ENCODE measurements around the gene CXorf58.
"Not testable (repeated sequence)": the region's sequence is repeated elsewhere in the genome, so short reads cannot be mapped to it uniquely, and the experiment has no call there.

The CXorf58 gene

DNA sequence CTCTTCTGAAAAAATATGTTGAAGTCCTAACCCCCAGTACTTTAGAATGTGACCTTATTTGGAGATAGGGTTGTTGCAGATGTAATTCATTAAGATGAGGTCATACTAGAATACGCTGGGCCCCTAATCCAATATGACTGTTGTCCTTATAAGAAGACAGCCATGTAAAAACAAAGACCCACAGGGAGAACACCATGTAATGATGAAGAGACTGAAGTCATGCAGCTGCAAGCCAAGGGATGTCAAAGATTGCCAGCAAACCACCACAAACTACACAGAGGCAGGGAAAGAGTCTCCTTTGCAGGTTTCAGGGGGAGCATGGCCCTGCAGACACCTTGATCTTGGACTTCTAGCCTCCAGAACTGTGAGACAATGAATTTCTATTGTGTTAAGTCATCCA lies 37.4 kb downstream of the CXorf58 start:
- no peak for TF ChIP-seq POU2F2 (IDR thresholded peaks at IDR 0.05; ENCODE audit: low read depth, low read length)
- no peak for DNase-seq (ENCODE audit: insufficient read length, low spot score)
- FAIRE-seq: no peak

DNA sequence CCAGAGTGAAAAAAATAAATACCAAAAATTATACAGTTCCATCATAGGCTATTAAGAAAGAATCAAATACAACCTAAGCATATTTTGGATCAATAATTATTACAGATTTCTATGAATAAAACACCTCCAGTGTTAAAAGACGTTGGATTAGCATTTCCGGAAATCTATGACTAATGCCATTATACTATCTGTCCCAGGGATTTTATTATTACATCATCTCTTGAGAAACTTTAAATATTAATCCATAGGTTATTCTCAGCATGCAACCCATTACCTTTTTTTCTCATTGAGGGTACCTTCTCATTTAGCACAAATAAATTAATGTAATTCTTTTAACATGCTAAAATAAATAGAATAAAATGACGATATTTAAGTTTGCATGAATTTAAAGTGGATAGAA lies 44.6 kb downstream of the CXorf58 start:
- no peak for FAIRE-seq
- no peak for DNase-seq (ENCODE audit: insufficient read length, low spot score)
- TF ChIP-seq SPI1 (IDR thresholded peaks at IDR 0.05; ENCODE audit: low read depth, low read length): no peak

DNA sequence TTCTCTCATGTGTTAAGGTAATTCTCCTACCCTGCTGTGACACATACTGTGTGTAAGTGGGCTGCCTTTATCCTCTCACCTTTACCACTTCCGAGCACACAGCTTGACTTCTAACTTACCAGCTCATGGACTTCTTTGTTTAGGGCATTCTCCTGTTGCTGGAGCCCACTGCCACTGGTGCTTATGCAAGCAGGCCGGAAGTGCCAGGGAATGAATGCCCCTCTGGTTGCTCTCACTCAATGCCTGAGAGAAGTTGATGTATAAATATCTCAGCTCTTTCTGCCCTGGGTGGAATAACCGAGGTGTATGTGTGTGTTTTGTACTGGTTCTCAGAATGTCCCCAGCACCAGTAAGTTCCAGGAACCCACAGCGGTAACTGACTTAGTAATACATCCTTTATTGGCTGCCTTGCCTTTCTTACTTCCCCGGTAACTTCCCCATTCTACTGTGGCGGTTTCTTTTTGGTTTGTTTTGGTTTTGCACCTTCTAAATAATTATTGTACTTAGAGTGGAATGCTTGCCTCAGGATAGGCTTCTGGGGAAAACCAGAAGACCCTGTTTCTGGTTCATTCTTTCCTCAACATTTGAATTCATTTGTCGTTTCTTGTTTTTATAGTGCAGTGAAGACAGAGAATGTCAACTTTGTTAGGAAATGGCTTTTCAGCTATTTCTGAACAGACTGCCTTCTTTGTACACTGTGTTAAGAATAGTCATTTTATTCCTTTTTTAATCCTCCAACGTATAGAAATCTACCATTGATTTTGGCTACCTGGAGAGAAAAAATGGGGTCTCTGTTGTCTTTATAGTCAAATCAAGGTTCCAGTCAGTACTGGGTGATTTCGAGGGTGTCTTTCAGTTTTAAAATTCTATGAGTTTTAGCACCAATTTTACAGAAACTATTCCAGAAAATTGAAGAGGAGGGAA lies 45.4 kb downstream of the CXorf58 start:
- DNase-seq (ENCODE audit: insufficient read length, low spot score): peak; percentile 25
- peak; percentile 93 for FAIRE-seq
- TF ChIP-seq SPI1 (IDR thresholded peaks at IDR 0.05; ENCODE audit: low read depth, low read length) (no peak), POU2F2 (IDR thresholded peaks at IDR 0.05; ENCODE audit: low read depth, low read length) (no peak), PAX5 (IDR thresholded peaks at IDR 0.05; ENCODE audit: insufficient read depth, low read length, severe bottlenecking) (no peak), POLR2AphosphoS5 (IDR thresholded peaks at IDR 0.05; ENCODE audit: low read depth, low read length) (no peak), POLR2A (IDR thresholded peaks at IDR 0.05; ENCODE audit: low read depth, low read length) (no peak), TAF1 (IDR thresholded peaks at IDR 0.05; ENCODE audit: low read depth, low read length) (no peak)

DNA sequence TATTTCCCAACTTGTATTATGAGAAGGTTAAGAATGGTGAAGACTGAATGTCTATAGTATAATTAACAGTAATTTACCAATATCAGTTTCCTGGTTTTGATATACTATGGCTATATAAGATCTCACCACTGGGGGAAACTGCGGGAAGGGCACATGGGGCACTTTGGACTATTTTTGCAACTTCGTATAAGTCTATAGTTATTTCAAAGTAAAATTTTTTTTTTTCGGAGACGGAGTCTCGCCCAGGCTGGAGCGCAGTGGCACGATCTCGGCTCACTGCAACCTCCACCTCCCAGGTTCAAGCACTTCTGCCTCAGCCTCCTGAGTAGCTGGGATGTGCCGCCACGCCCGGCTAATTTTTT lies 46.1 kb downstream of the CXorf58 start:
- FAIRE-seq (no peak), DNase-seq (ENCODE audit: insufficient read length, low spot score) (no peak)
- TF ChIP-seq POU2F2 (IDR thresholded peaks at IDR 0.05; ENCODE audit: low read depth, low read length) (no peak), PAX5 (IDR thresholded peaks at IDR 0.05; ENCODE audit: insufficient read depth, low read length, severe bottlenecking) (no peak), TAF1 (IDR thresholded peaks at IDR 0.05; ENCODE audit: low read depth, low read length) (no peak), POLR2A (IDR thresholded peaks at IDR 0.05; ENCODE audit: low read depth, low read length) (no peak), SPI1 (IDR thresholded peaks at IDR 0.05; ENCODE audit: low read depth, low read length) (no peak), POLR2AphosphoS5 (IDR thresholded peaks at IDR 0.05; ENCODE audit: low read depth, low read length) (no peak)

DNA sequence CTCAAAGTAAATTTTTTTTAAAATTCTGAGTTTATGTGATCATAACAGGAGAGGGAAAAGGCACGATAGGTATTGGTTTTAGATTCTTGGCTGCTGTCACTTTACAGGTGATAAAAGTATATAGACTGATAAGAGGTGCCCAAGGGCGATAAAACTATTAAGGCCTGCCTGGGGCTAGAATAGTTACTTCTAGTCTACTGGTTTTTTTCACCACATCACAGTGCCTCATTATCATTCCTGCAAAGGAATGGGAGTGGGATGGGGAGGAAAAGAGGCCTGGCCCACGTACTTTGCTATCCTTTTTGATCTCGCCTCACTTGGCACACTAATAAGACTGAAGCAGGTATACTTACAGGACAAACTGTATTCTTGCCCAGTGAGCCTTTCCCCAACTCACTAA lies 46.6 kb downstream of the CXorf58 start:
- FAIRE-seq (no peak), DNase-seq (ENCODE audit: insufficient read length, low spot score) (no peak)
- TF ChIP-seq SPI1 (IDR thresholded peaks at IDR 0.05; ENCODE audit: low read depth, low read length) (no peak), POLR2AphosphoS5 (IDR thresholded peaks at IDR 0.05; ENCODE audit: low read depth, low read length) (no peak)

DNA sequence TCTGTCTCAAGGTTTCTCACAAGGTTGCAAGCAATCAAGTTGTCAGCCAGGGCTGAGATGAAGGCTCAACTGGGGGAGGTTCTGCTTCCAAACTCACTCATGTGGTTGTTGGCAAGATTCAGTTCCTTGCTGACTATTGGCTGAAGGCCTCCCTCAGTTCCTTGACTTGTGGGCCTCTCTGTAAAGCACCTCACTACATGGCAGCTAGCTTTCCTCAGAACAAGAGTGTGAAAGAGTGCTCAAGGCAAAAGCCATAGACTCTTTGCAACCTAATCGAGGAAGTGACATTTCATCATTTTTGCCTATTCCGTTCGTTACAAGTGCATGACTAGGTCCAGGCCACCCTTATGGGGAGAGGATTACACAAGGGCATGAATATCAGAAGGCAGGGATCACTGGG lies 52.0 kb downstream of the CXorf58 start:
- DNase-seq (ENCODE audit: insufficient read length, low spot score) (no peak), FAIRE-seq (peak; percentile 72)
- TF ChIP-seq SPI1 (IDR thresholded peaks at IDR 0.05; ENCODE audit: low read depth, low read length): no peak

DNA sequence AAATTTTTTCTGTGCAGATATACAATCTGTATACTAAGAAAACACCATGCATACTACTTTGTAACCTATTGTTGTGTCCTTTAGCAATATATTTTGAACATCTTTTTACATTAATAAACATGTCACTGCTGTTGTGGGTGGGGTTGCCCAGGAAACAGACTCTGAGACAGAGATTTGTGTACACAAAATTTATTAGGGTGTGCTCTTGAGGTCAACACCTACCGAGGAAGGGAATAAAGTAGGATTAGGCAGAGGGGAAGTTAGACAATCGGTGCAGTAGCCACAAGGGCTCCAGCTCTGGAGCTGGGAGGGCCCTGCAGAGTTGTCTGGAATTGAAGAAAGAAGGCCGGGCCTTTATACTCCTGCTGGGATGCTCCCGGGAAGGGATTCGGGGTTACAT lies 56.4 kb downstream of the CXorf58 start:
- TF ChIP-seq POLR2A (IDR thresholded peaks at IDR 0.05; ENCODE audit: low read depth, low read length) (no peak), PAX5 (IDR thresholded peaks at IDR 0.05; ENCODE audit: insufficient read depth, low read length, severe bottlenecking) (no peak), POLR2AphosphoS5 (IDR thresholded peaks at IDR 0.05; ENCODE audit: low read depth, low read length) (no peak), POU2F2 (IDR thresholded peaks at IDR 0.05; ENCODE audit: low read depth, low read length) (no peak), TAF1 (IDR thresholded peaks at IDR 0.05; ENCODE audit: low read depth, low read length) (no peak), SPI1 (IDR thresholded peaks at IDR 0.05; ENCODE audit: low read depth, low read length) (no peak)
- no peak for FAIRE-seq
- DNase-seq (ENCODE audit: insufficient read length, low spot score): no peak

DNA sequence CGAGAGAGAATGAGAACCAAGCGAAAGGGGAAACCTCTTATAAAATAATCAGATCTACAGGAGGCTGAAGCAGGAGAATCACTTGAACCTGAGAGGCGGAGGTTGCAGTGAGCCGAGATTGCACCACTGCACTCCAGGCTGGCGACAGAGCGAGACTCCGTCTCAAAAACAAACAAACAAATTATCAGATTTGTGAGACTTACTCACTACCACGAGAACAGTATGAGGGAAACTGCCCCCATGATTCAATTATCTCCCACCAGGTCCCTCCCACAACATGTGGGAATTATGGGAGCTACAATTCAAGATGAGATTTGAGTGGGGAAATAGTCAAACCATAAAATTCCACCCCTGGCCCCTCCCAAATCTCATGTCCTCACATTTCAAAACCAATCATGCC lies 57.8 kb downstream of the CXorf58 start:
- FAIRE-seq; DNase-seq (ENCODE audit: insufficient read length, low spot score): not testable (repeated sequence)

DNA sequence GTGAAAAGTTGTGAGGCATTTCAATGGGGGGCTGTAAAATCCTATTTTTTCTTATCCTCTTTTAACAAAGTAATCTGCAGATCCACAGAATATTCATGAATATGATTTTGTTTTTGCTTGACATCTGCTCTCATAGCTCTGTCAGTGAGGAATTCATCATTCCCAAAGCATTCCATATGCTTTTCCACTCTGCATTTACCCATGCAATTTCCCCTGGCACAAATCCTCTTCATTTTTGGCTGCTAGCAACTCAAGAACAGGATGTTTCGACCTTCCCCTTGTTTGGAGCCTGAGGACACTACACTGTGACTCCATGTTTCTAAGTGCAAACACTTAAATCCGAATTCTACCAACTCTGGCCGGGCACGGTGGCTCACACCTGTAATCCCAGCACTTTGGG lies 70.7 kb downstream of the CXorf58 start:
- FAIRE-seq (no peak), DNase-seq (ENCODE audit: insufficient read length, low spot score) (no peak)
- TF ChIP-seq PAX5 (IDR thresholded peaks at IDR 0.05; ENCODE audit: insufficient read depth, low read length, severe bottlenecking) (no peak), POU2F2 (IDR thresholded peaks at IDR 0.05; ENCODE audit: low read depth, low read length) (no peak), SPI1 (IDR thresholded peaks at IDR 0.05; ENCODE audit: low read depth, low read length) (no peak), POLR2A (IDR thresholded peaks at IDR 0.05; ENCODE audit: low read depth, low read length) (no peak), TAF1 (IDR thresholded peaks at IDR 0.05; ENCODE audit: low read depth, low read length) (no peak), POLR2AphosphoS5 (IDR thresholded peaks at IDR 0.05; ENCODE audit: low read depth, low read length) (no peak)

DNA sequence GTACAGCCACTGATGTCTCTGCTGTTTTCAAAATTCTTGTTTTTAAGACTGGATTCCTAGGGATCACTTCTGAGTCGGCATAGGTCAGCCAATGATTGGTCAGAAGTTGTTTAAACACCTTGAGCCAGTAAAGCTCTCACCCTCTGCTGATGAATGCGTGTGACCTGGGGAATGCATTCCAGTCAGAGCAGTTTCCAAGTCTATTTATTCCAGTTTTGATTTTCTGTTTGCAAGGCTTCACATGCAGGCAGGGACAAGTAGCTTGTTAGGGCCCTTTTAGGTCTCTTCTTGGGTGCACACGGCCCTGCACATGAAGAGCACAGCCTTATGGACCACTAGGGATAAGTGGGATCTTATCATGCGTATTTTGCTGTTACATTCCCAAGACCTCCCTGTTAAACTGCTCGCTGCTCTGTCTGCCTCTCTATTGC lies 72.2 kb downstream of the CXorf58 start:
- DNase-seq (ENCODE audit: insufficient read length, low spot score): no peak
- FAIRE-seq: peak; percentile 28
- TF ChIP-seq POU2F2 (IDR thresholded peaks at IDR 0.05; ENCODE audit: low read depth, low read length) (no peak), PAX5 (IDR thresholded peaks at IDR 0.05; ENCODE audit: insufficient read depth, low read length, severe bottlenecking) (no peak), SPI1 (IDR thresholded peaks at IDR 0.05; ENCODE audit: low read depth, low read length) (no peak), TAF1 (IDR thresholded peaks at IDR 0.05; ENCODE audit: low read depth, low read length) (no peak), POLR2A (IDR thresholded peaks at IDR 0.05; ENCODE audit: low read depth, low read length) (no peak), POLR2AphosphoS5 (IDR thresholded peaks at IDR 0.05; ENCODE audit: low read depth, low read length) (no peak)

DNA sequence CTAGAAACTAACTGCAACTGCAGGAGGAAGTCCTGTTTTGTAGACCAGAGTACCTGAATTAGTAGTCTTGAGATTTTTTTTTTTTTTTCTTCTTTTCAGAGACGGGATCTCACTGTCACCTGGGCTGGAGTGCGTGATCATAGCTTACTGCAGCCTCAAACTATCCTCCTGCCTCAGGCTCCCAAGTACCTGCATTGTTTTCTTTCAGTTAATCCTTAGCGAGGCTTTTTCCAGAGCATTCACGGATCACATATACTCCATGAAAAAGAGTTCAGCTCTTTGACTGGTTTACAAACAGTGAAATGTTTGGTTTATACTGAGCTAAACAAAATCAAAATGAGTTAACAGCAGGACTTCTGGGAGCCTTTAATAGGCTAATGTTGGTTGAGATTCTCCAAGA lies 73.4 kb downstream of the CXorf58 start:
- no peak for FAIRE-seq
- TF ChIP-seq TAF1 (IDR thresholded peaks at IDR 0.05; ENCODE audit: low read depth, low read length) (no peak), POLR2AphosphoS5 (IDR thresholded peaks at IDR 0.05; ENCODE audit: low read depth, low read length) (no peak), PAX5 (IDR thresholded peaks at IDR 0.05; ENCODE audit: insufficient read depth, low read length, severe bottlenecking) (no peak), POU2F2 (IDR thresholded peaks at IDR 0.05; ENCODE audit: low read depth, low read length) (no peak), SPI1 (IDR thresholded peaks at IDR 0.05; ENCODE audit: low read depth, low read length) (no peak), POLR2A (IDR thresholded peaks at IDR 0.05; ENCODE audit: low read depth, low read length) (no peak)
- no peak for DNase-seq (ENCODE audit: insufficient read length, low spot score)
